Right lobe of liver (tissue), 4 donors: Measurements from ENCODE around the gene TNXB.
"Not testable (repeated sequence)": the region's sequence is repeated elsewhere in the genome, so short reads cannot be mapped to it uniquely, and the experiment has no call there.

ENCODE experiments used
- CTCF ChIP-seq, 4 donors: fragments of 200-600 bp in 3 of 4; fragments of 450-650 bp in 1 of 4; IDR thresholded peaks; one replicate each; pipeline versions ENCODE4 v1.5.1 to v1.8.0; 2016 to 2022; ENCODE audit warnings: antibody characterized with exemption in 4 of 4, mild to moderate bottlenecking in 2 of 4
- POLR2A ChIP-seq: fragments of 450-650 bp; IDR thresholded peaks from one replicate; pipeline ENCODE4 v1.6.1; 2017; ENCODE audit warnings: antibody characterized with exemption, mild to moderate bottlenecking
- donor health status: DM: no; HTN: no; CAD: no.
- donor health status: DM: no; HTN: no; CAD: no.
- donor health status: DM: no; HTN: yes; CAD: no.

GRCh38 chr6:32028631-32029030, 80.5 kb downstream of the TNXB start:
- not testable (repeated sequence) for TF ChIP-seq CTCF (IDR thresholded peaks at IDR 0.05); POLR2A
